Endothelial cell (in vitro differentiated cells): ENCODE results near the gene UBXN11. TPM values are rescaled to one million over a fixed set of nuclear protein-coding genes. Genes with fewer than 3 reads are reported as not detected.

Experiments used
- DNase-seq: peaks from one replicate; pipeline ENCODE4 v3.0.0; 2021; ENCODE audit warnings: low spot score
- H3K27ac Mint-ChIP-seq: one replicate; pipeline ENCODE4 v1.8.0; 2021; ENCODE audit warnings: mixed read lengths, inconsistent platforms; ENCODE audit not compliant: unreplicated experiment
- H3K27me3 Mint-ChIP-seq: one replicate; pipeline ENCODE4 v1.8.0; 2021; ENCODE audit warnings: mild to moderate bottlenecking, moderate library complexity, mixed read lengths, inconsistent platforms; ENCODE audit not compliant: unreplicated experiment
- H3K36me3 Mint-ChIP-seq: one replicate; pipeline ENCODE4 v1.8.0; 2021; ENCODE audit warnings: mild to moderate bottlenecking, low read depth, mixed read lengths, inconsistent platforms; ENCODE audit not compliant: unreplicated experiment
- H3K4me1 Mint-ChIP-seq: one replicate; pipeline ENCODE4 v1.8.0; 2021; ENCODE audit warnings: mild to moderate bottlenecking, mixed read lengths, inconsistent platforms; ENCODE audit not compliant: unreplicated experiment
- H3K4me3 Mint-ChIP-seq: one replicate; pipeline ENCODE4 v1.8.0; 2021; ENCODE audit warnings: mild to moderate bottlenecking, mixed read lengths, inconsistent platforms; ENCODE audit not compliant: unreplicated experiment
- H3K9me3 Mint-ChIP-seq: one replicate; pipeline ENCODE4 v1.8.0; 2021; ENCODE audit warnings: mixed read lengths, inconsistent platforms; ENCODE audit not compliant: unreplicated experiment
- CTCF ChIP-seq: fragments of 200-600 bp; sonication (generic); IDR thresholded peaks from one replicate; pipeline ENCODE4 v1.5.0; 2021; ENCODE audit warnings: antibody characterized with exemption; ENCODE audit not compliant: unreplicated experiment
- total RNA-seq: library from RNA; stranded (reverse); fragmentation: NEBNext Ultra II Directional; extraction: Animal tissue kit (Norgen Biotek cat#: 25700); gene quantifications from one replicate; pipeline ENCODE4 v1.2.1, GENCODE V29; 2021; ENCODE audit not compliant: unreplicated experiment

Gene UBXN11
- total RNA-seq, 1 donor from 2014 or later: 16.0 TPM

GRCh38 chr1:26288311-26288941 is 18.0 kb downstream of the UBXN11 start:
- no peak for DNase-seq
- Mint-ChIP-seq H3K36me3 (peaks cover 6% of the 10 kb centered on the region), H3K4me3 (no peak overlapping the region), H3K9me3 (no peaks in the 10 kb centered on the region), H3K27ac (no peak overlapping the region), H3K27me3 (peaks cover 2% of the 10 kb centered on the region), H3K4me1 (peaks cover 24% of the 10 kb centered on the region)
- no peak for TF ChIP-seq CTCF

- H3K4me1 Mint-ChIP-seq: peaks cover 24% of the 10 kb centered on the region
- no peak for DNase-seq
- no peaks in the 10 kb centered on the region for H3K9me3 Mint-ChIP-seq
- H3K27me3 Mint-ChIP-seq: peaks cover 4% of the 10 kb centered on the region
- TF ChIP-seq CTCF: no peak
- H3K27ac Mint-ChIP-seq: no peak overlapping the region
- H3K4me3 Mint-ChIP-seq: no peak overlapping the region
- peaks cover 10% of the 10 kb centered on the region for H3K36me3 Mint-ChIP-seq
Measured at GRCh38 chr1:26287811-26288210, 18.6 kb downstream of the UBXN11 start.

GRCh38 chr1:26287033-26287711 is 19.3 kb downstream of the UBXN11 start:
- peaks cover 24% of the 10 kb centered on the region for H3K4me1 Mint-ChIP-seq
- H3K9me3 Mint-ChIP-seq: no peaks in the 10 kb centered on the region
- no peak for TF ChIP-seq CTCF
- peaks cover 10% of the 10 kb centered on the region for H3K36me3 Mint-ChIP-seq
- H3K4me3 Mint-ChIP-seq: no peak overlapping the region
- peaks cover 4% of the 10 kb centered on the region for H3K27me3 Mint-ChIP-seq
- H3K27ac Mint-ChIP-seq: no peak overlapping the region
- no peak for DNase-seq

DNA sequence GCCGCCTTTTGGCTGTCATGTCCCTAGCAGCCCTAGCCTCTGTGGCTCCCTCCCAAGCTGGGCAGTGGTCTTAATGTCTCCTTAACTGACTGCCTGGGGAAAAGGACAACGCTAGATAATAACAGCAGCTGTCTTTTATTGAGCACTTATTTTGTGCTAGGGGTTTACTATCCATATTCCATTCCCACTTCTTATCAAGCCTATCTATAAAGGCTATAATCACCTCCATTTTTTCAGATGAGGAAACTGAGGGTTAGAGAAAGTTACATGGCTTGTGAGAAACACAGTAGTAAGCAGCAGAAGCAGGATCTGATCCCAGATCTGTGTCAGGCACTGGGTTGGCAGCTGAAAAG is 20.4 kb downstream of the UBXN11 start:
- Mint-ChIP-seq H3K27me3 (peaks cover 12% of the 10 kb centered on the region), H3K36me3 (peaks cover 17% of the 10 kb centered on the region), H3K27ac (no peak overlapping the region), H3K9me3 (no peaks in the 10 kb centered on the region), H3K4me3 (no peak overlapping the region), H3K4me1 (peaks cover 26% of the 10 kb centered on the region)
- no peak for DNase-seq
- TF ChIP-seq CTCF: no peak

- H3K36me3 Mint-ChIP-seq: peaks cover 19% of the 10 kb centered on the region
- no peak overlapping the region for H3K4me3 Mint-ChIP-seq
- H3K4me1 Mint-ChIP-seq: peaks cover 29% of the 10 kb centered on the region
- H3K27ac Mint-ChIP-seq: no peak overlapping the region
- H3K9me3 Mint-ChIP-seq: no peaks in the 10 kb centered on the region
- peaks cover 12% of the 10 kb centered on the region for H3K27me3 Mint-ChIP-seq
- peak; percentile 28 for TF ChIP-seq CTCF
- peak; percentile 76 for DNase-seq
Measured at GRCh38 chr1:26285366-26286063, 20.9 kb downstream of the UBXN11 start.
